Spleen (tissue), 11 donors: ENCODE data around the gene TSKS. TPM values are rescaled to one million over a fixed set of nuclear protein-coding genes. Genes with fewer than 3 reads are reported as not detected.

Experiments used
- DNase-seq: peaks from one replicate; pipeline ENCODE4 v3.0.0-alpha.2; 2020
- H3K27ac ChIP-seq, 8 donors: fragments of 200-600 bp; sonication (generic) in 7 of 8; 1 replicate in 4 of 8; 2 replicates in 4 of 8; pipeline versions ENCODE4 v1.5.0 to v1.8.0; 2016 to 2021; ENCODE audit warnings: inconsistent platforms in 4 of 8, mild to moderate bottlenecking in 4 of 8, moderate library complexity in 1 of 8
- H3K27me3 ChIP-seq, 7 donors: fragments of 200-600 bp; sonication (generic) in 6 of 7; replicated peaks in 1 of 7; 1 replicate in 4 of 7; 2 replicates in 3 of 7; pipeline versions ENCODE4 v1.5.0 to v1.8.0; 2016 to 2021; ENCODE audit warnings: inconsistent platforms in 3 of 7, mild to moderate bottlenecking in 1 of 7
- H3K36me3 ChIP-seq, 6 donors: fragments of 200-600 bp; sonication (generic) in 5 of 6; 1 replicate in 4 of 6; 2 replicates in 2 of 6; pipeline versions ENCODE4 v1.5.0 to v1.8.0; 2016 to 2021; ENCODE audit warnings: inconsistent platforms in 2 of 6
- H3K4me1 ChIP-seq, 6 donors: fragments of 200-600 bp; sonication (generic) in 5 of 6; 1 replicate in 3 of 6; 2 replicates in 3 of 6; pipeline versions ENCODE4 v1.5.0 to v1.8.0; 2016 to 2021; ENCODE audit warnings: inconsistent platforms in 3 of 6
- H3K4me3 ChIP-seq, 8 donors: fragments of 200-600 bp; sonication (generic) in 7 of 8; 1 replicate in 4 of 8; 2 replicates in 4 of 8; pipeline versions ENCODE4 v1.5.0 to v1.8.0; 2016 to 2021; ENCODE audit warnings: inconsistent platforms in 4 of 8, mild to moderate bottlenecking in 4 of 8, moderate library complexity in 2 of 8
- H3K9me3 ChIP-seq, 8 donors: fragments of 200-600 bp; sonication (generic) in 7 of 8; 1 replicate in 4 of 8; 2 replicates in 4 of 8; pipeline versions ENCODE4 v1.5.0 to v1.8.0; 2016 to 2021; ENCODE audit warnings: inconsistent platforms in 4 of 8
- CTCF ChIP-seq, 11 experiments: fragments of 200-600 bp in 7 of 11; fragments of 450-650 bp in 4 of 11; sonication (generic) in 4 of 11; IDR thresholded peaks in 8 of 11; conservative IDR thresholded peaks in 3 of 11; 1 replicate in 7 of 11; 2 replicates in 4 of 11; pipeline versions ENCODE4 v1.4.0 to v1.8.0; 2016 to 2021; ENCODE audit warnings: antibody characterized with exemption in 11 of 11, inconsistent platforms in 4 of 11, mild to moderate bottlenecking in 1 of 11
- POLR2A ChIP-seq, 3 donors: fragments of 450-650 bp; IDR thresholded peaks; one replicate each; pipeline ENCODE4 v1.5.1; 2017; ENCODE audit warnings: antibody characterized with exemption in 3 of 3, mild to moderate bottlenecking in 1 of 3
- POLR2AphosphoS5 ChIP-seq, 3 donors: sonication (generic); formaldehyde crosslinking; IDR thresholded peaks; one replicate each; pipeline ENCODE4 v1.5.1; 2017; ENCODE audit warnings: antibody characterized with exemption in 3 of 3
- WGBS, 5 donors: extraction: QIAGEN DNeasy Blood & Tissue Kit in 3 of 5; methylation state at CpG; one replicate each; pipeline versions ENCODE4 v1.1.5 to v1.1.7; 2013 to 2018; 5-methylcytosine and 5-hydroxymethylcytosine counted together
- intact Hi-C: fragments of 100-400 bp; cut with DNase I; formaldehyde crosslinking; loops from one replicate; pipeline ENCODE4 v1.15.0; 2023; ENCODE audit warnings: low total_unique reads
- polyA plus RNA-seq, 3 donors: library from polyadenylated mRNA; stranded (reverse); fragments of 200-250 nt; gene quantifications; one replicate each; pipeline ENCODE4 v1.2.1, GENCODE V29; 2013
- total RNA-seq, 7 donors: library from RNA; depleted of rRNA in 3 of 7; stranded (reverse); fragments of >200 nt in 3 of 7; fragmentation: NEBNext Ultra II Directional in 4 of 7; extraction: Animal tissue kit (Norgen Biotek cat#: 25700) in 4 of 7; gene quantifications; one replicate each; pipeline versions ENCODE4 v1.1.0 to v1.2.1, GENCODE V29; 2016 to 2021
- donor health status: healthy with polysubstance abuse.
- donor health status: DM: no; HTN: no; CAD: no; lungs with moderate emphysema.
- donor health status: DM: no; HTN: no; CAD: no.
- donor health status: Bipolar disorder and iron deficiency.
- donor health status: healthy.
- donor health status: DM: no; HTN: no; CAD: no.
- donor health status: DM: yes; HTN: yes; CAD: no.

Gene TSKS
- total and polyA plus RNA-seq, 10 donors, result 0.26 to 2.1 (median 0.88) TPM; not detected in 4

GRCh38 chr19:49749771-49750170, 13.3 kb downstream of the TSKS start:
- H3K27ac ChIP-seq, result no peak overlapping the region
- no peaks in the 10 kb centered on the region for H3K4me1 ChIP-seq
- no peak for TF ChIP-seq POLR2AphosphoS5 (IDR thresholded peaks at IDR 0.05)
- TF ChIP-seq POLR2A (IDR thresholded peaks at IDR 0.05), result no peak
- TF ChIP-seq CTCF (IDR thresholded peaks at IDR 0.05 in 8 of 11, conservative IDR thresholded peaks at IDR 0.05 in 3 of 11), result no peak
- 59 to 82% (median 75%) methylated on average over 1 of the region's 1 CpG for WGBS, 5 donors
- H3K27me3 ChIP-seq, result no peaks in the 10 kb centered on the region
- DNase-seq, result no peak
- H3K4me3 ChIP-seq, result no peak overlapping the region
- no peaks in the 10 kb centered on the region for H3K36me3 ChIP-seq
- no peaks in the 10 kb centered on the region for H3K9me3 ChIP-seq
- intact Hi-C loops, result no loop called here

GRCh38 chr19:49749055-49749716, 13.9 kb downstream of the TSKS start:
- H3K4me3 ChIP-seq, result no peak overlapping the region
- TF ChIP-seq POLR2AphosphoS5 (IDR thresholded peaks at IDR 0.05) (no peak), CTCF (IDR thresholded peaks at IDR 0.05 in 8 of 11, conservative IDR thresholded peaks at IDR 0.05 in 3 of 11) (no peak), POLR2A (IDR thresholded peaks at IDR 0.05) (no peak)
- no peaks in the 10 kb centered on the region for H3K4me1 ChIP-seq
- intact Hi-C loops, result no loop called here
- no peak for DNase-seq
- H3K36me3 ChIP-seq, result no peaks in the 10 kb centered on the region
- H3K27me3 ChIP-seq, result no peaks in the 10 kb centered on the region
- no peak overlapping the region for H3K27ac ChIP-seq
- no peaks in the 10 kb centered on the region for H3K9me3 ChIP-seq
- WGBS, 5 donors, result 70 to 87% (median 77%) methylated on average over 6 of the region's 6 CpGs

- intact Hi-C loops, result no loop called here
- no peak for TF ChIP-seq POLR2A (IDR thresholded peaks at IDR 0.05)
- no peak for TF ChIP-seq POLR2AphosphoS5 (IDR thresholded peaks at IDR 0.05)
- TF ChIP-seq CTCF (IDR thresholded peaks at IDR 0.05 in 8 of 11, conservative IDR thresholded peaks at IDR 0.05 in 3 of 11), result no peak
- Histone ChIP-seq H3K4me3 (peak overlapping the region in 1 of 8 donors; percentile 39), H3K4me1 (no peaks in the 10 kb centered on the region), H3K9me3 (no peaks in the 10 kb centered on the region), H3K27ac (no peak overlapping the region), H3K36me3 (no peaks in the 10 kb centered on the region), H3K27me3 (no peaks in the 10 kb centered on the region)
- peak; percentile 83 for DNase-seq
- WGBS, 5 donors, result 47 to 69% (median 56%) methylated on average over 45 to 52 of the region's 52 CpGs
These were observed 16.7 kb downstream of the TSKS start for GRCh38 chr19:49746206-49746958.

GRCh38 chr19:49744946-49745381, 18.1 kb downstream of the TSKS start:
- no peak for TF ChIP-seq POLR2AphosphoS5 (IDR thresholded peaks at IDR 0.05)
- TF ChIP-seq CTCF (IDR thresholded peaks at IDR 0.05 in 8 of 11, conservative IDR thresholded peaks at IDR 0.05 in 3 of 11), result no peak
- TF ChIP-seq POLR2A (IDR thresholded peaks at IDR 0.05), result no peak
- H3K36me3 ChIP-seq, result no peaks in the 10 kb centered on the region
- no peak overlapping the region for H3K4me3 ChIP-seq
- intact Hi-C loops, result no loop called here
- no peaks in the 10 kb centered on the region for H3K9me3 ChIP-seq
- H3K4me1 ChIP-seq, result no peaks in the 10 kb centered on the region
- WGBS, 5 donors, result 93 to 97% (median 94%) methylated on average over 22 to 23 of the region's 23 CpGs
- no peak for DNase-seq
- H3K27me3 ChIP-seq, result no peaks in the 10 kb centered on the region
- no peak overlapping the region for H3K27ac ChIP-seq
